SU-DHL-6 (cell line): Measurements from ENCODE around the gene TRPM1.

Experiments used
- H2AFZ ChIP-seq: fragments of 200-600 bp; sonication (generic); 2 replicates; pipeline ENCODE4 v1.6.1; 2014; ENCODE audit warnings: low read depth, mild to moderate bottlenecking, moderate library complexity, mixed read lengths, antibody characterized with exemption, low read length; ENCODE audit not compliant: severe bottlenecking
- H3F3A ChIP-seq: fragments of 200-600 bp; shearing (Covaris generic); 2 replicates; pipeline ENCODE4 v1.6.0; 2016; ENCODE audit warnings: antibody characterized with exemption, mild to moderate bottlenecking; ENCODE audit not compliant: insufficient read depth
- H3K27ac ChIP-seq: fragments of 200-600 bp; sonication (generic); 2 replicates; pipeline ENCODE4 v1.5.1; 2016; ENCODE audit warnings: low read depth, mild to moderate bottlenecking, low read length, moderate library complexity, mixed read lengths
- H3K27me3 ChIP-seq: fragments of 200-600 bp; sonication (generic), shearing (Covaris generic); 2 replicates; pipeline ENCODE4 v1.6.0; 2014; ENCODE audit warnings: mild to moderate bottlenecking, low read length
- H3K36me3 ChIP-seq: fragments of 200-600 bp; sonication (generic); 2 replicates; pipeline ENCODE4 v1.6.1; 2014; ENCODE audit warnings: mild to moderate bottlenecking, low read length, mixed read lengths
- H3K4me2 ChIP-seq: fragments of 300-600, 200-600 bp; shearing (Covaris generic), sonication (generic); 2 replicates; pipeline ENCODE4 v1.6.0; 2014; ENCODE audit warnings: low read length, low read depth, mild to moderate bottlenecking; ENCODE audit not compliant: poor library complexity, severe bottlenecking
- H3K4me3 ChIP-seq: fragments of 200-600 bp; sonication (generic); 2 replicates; pipeline ENCODE4 v1.5.1; 2014; ENCODE audit warnings: antibody characterized with exemption, low read length, mild to moderate bottlenecking, mixed read lengths; ENCODE audit not compliant: insufficient read depth, poor library complexity, severe bottlenecking
- H3K79me2 ChIP-seq: fragments of 200-600 bp; sonication (generic); 2 replicates; pipeline ENCODE4 v1.6.1; 2014; ENCODE audit warnings: mild to moderate bottlenecking, low read length, moderate library complexity; ENCODE audit not compliant: insufficient read depth
- H3K9ac ChIP-seq: fragments of 200-600 bp; sonication (generic); 2 replicates; pipeline ENCODE4 v1.7.0; 2014; ENCODE audit warnings: mild to moderate bottlenecking, low read length
- H3K9me2 ChIP-seq: fragments of 200-600 bp; sonication (generic); replicated peaks from 2 replicates; pipeline ENCODE4 v1.6.1; 2014; ENCODE audit warnings: low read length; ENCODE audit not compliant: insufficient read depth
- H3K9me3 ChIP-seq: fragments of 200-600 bp; sonication (generic); 2 replicates; pipeline ENCODE4 v1.6.1; 2014; ENCODE audit warnings: low read length, mixed read lengths; ENCODE audit not compliant: insufficient read depth
- H4K20me1 ChIP-seq: fragments of 200-600 bp; sonication (generic); 2 replicates; pipeline ENCODE4 v1.6.1; 2014; ENCODE audit warnings: low read depth, mild to moderate bottlenecking, antibody characterized with exemption, low read length, moderate library complexity, mixed read lengths
- EZH2phosphoT487 ChIP-seq: fragments of 200-600 bp; sonication (generic), shearing (Covaris generic); conservative IDR thresholded peaks from 2 replicates; pipeline ENCODE4 v1.6.1; 2018; ENCODE audit warnings: mild to moderate bottlenecking, antibody characterized with exemption, low read length, moderate library complexity, mixed read lengths
- TF ChIP-seq, protein P1 (sequence below): fragments of 200-600 bp; sonication (generic); IDR thresholded peaks from one replicate; pipeline ENCODE4 v1.5.1; 2017; ENCODE audit warnings: antibody characterized with exemption, mild to moderate bottlenecking, low read length, moderate library complexity; ENCODE audit not compliant: insufficient read depth, poor library complexity, severe bottlenecking

The TRPM1 gene

DNA sequence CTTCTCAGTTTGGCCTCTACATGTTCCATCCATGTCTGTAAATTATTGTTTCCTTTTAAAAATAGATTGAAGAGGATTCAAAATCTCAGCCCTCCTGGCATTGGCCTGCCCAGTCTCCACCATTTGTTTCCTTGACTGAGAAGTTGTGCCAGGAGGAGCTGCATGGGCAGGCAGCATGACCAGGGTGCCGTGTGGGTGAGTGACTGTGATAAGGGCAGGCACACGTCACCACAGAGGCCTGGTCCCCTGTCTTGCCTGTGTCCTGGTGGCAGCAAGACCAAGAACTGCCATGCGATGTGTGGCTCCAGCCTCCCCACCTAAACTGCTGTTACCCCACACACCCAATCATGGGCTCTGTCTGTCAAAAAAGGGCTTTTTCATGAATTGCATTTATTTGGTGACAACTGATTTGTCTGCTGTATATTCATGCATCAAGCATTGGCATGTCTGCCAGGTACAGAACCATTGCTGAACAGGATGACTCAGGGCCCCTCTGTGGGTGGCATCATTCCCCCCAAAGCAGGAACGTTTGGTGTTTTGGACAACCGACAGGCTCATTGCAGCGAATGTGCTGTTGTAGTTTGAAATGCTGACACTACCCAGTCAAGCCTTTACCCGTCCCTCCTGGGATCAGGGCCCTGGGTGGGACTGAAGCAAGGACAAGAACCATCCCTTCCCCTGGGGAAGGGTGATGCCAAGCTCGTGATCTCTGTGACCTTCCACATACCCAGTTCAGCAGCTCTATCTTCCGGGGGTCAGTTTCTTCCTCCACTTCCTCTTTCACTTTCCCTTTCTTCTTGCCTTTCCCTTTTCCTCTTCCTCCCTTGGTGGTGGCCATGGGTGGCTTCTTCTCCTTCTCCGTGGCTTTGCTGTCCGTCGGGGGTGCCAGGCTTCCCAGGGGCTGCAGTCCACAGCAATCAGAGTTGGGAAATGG lies 51.6 kb downstream of the TRPM1 start:
- H3K9ac ChIP-seq: no peak overlapping the region
- no peaks in the 10 kb centered on the region for H3K9me2 ChIP-seq
- no peaks in the 10 kb centered on the region for H3K79me2 ChIP-seq
- TF ChIP-seq EZH2phosphoT487: no peak
- TF ChIP-seq, protein P1, sequence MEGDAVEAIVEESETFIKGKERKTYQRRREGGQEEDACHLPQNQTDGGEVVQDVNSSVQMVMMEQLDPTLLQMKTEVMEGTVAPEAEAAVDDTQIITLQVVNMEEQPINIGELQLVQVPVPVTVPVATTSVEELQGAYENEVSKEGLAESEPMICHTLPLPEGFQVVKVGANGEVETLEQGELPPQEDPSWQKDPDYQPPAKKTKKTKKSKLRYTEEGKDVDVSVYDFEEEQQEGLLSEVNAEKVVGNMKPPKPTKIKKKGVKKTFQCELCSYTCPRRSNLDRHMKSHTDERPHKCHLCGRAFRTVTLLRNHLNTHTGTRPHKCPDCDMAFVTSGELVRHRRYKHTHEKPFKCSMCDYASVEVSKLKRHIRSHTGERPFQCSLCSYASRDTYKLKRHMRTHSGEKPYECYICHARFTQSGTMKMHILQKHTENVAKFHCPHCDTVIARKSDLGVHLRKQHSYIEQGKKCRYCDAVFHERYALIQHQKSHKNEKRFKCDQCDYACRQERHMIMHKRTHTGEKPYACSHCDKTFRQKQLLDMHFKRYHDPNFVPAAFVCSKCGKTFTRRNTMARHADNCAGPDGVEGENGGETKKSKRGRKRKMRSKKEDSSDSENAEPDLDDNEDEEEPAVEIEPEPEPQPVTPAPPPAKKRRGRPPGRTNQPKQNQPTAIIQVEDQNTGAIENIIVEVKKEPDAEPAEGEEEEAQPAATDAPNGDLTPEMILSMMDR: no peak
- no peaks in the 10 kb centered on the region for H3K36me3 ChIP-seq
- H3K4me2 ChIP-seq: peak overlapping the region; percentile 19
- H3K9me3 ChIP-seq: no peaks in the 10 kb centered on the region
- no peaks in the 10 kb centered on the region for H3F3A ChIP-seq
- H3K27me3 ChIP-seq: no peaks in the 10 kb centered on the region
- no peaks in the 10 kb centered on the region for H4K20me1 ChIP-seq
- H2AFZ ChIP-seq: no peak overlapping the region
- H3K27ac ChIP-seq: no peak overlapping the region
- no peak overlapping the region for H3K4me3 ChIP-seq

DNA sequence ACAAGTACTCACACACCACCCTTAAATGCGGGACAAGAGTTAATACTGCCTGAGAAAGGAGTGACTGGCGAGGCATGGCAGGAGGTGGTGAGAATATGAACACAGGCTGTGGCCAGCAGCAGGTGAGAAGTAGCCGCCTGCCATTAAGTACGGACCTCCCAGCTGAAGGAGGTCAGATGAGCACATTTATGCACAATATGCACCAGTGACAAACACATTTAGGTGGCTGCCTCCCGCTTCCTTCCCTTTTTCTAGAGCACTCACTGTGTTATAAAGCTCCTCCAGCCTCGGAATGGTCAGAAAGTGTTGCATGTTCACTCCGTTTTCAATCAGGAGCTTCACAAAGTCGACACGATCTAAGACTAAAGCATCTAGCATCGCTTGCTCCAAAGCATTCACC lies 52.4 kb downstream of the TRPM1 start:
- H4K20me1 ChIP-seq: no peaks in the 10 kb centered on the region
- TF ChIP-seq, protein P1: no peak
- TF ChIP-seq EZH2phosphoT487: no peak
- no peaks in the 10 kb centered on the region for H3K36me3 ChIP-seq
- H3K27ac ChIP-seq: no peak overlapping the region
- no peak overlapping the region for H3K4me3 ChIP-seq
- no peaks in the 10 kb centered on the region for H3F3A ChIP-seq
- H3K9me2 ChIP-seq: no peaks in the 10 kb centered on the region
- H3K9ac ChIP-seq: no peak overlapping the region
- H3K4me2 ChIP-seq: no peak overlapping the region
- H3K9me3 ChIP-seq: no peaks in the 10 kb centered on the region
- H3K27me3 ChIP-seq: no peaks in the 10 kb centered on the region
- no peaks in the 10 kb centered on the region for H3K79me2 ChIP-seq
- no peak overlapping the region for H2AFZ ChIP-seq

DNA sequence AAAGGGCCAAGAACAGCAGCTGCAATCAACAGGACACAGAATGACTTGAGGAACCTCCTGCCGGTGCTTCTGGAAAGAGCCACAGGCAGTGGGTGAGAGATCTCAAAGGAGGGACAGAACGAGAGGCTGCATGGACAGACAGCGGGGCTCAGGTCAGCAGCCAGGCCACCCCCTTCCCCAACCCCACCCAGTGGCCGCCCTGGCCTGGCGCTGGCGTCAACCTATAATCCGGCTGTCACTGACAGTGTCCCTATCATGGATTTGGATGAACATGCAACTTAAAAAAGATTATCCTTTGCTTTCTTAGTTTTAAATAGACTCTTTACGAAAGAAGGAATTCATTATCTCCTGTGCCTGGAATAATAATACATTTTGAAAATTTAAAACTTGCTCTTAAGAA lies 54.1 kb downstream of the TRPM1 start:
- Histone ChIP-seq H3K9ac (no peak overlapping the region), H3K4me3 (no peak overlapping the region), H3K4me2 (no peak overlapping the region), H3K9me2 (no peaks in the 10 kb centered on the region), H3F3A (no peaks in the 10 kb centered on the region), H3K36me3 (no peaks in the 10 kb centered on the region), H2AFZ (no peak overlapping the region), H4K20me1 (no peaks in the 10 kb centered on the region), H3K27me3 (no peaks in the 10 kb centered on the region), H3K9me3 (no peaks in the 10 kb centered on the region), H3K79me2 (no peaks in the 10 kb centered on the region), H3K27ac (no peak overlapping the region)
- TF ChIP-seq EZH2phosphoT487: no peak
- TF ChIP-seq, protein P1: no peak
